Measurements from ENCODE around the gene SRGAP3.

- TF ChIP-seq EZH2 (IDR thresholded peaks at IDR 0.05; ENCODE audit: borderline replicate concordance, insufficient read depth, low read depth, low read length, poor library complexity, severe bottlenecking) = no peak
- TF ChIP-seq CTCF (IDR thresholded peaks at IDR 0.05) = no peak
Observed at GRCh38 chr3:9170851-9171160, 78.6 kb downstream of the SRGAP3 start.

Data from B cell (primary cell).